ENCODE data around the gene SEC11C.
"Not testable (repeated sequence)": the region's sequence is repeated elsewhere in the genome, so short reads cannot be mapped to it uniquely, and the experiment has no call there.

Gene SEC11C

DNA sequence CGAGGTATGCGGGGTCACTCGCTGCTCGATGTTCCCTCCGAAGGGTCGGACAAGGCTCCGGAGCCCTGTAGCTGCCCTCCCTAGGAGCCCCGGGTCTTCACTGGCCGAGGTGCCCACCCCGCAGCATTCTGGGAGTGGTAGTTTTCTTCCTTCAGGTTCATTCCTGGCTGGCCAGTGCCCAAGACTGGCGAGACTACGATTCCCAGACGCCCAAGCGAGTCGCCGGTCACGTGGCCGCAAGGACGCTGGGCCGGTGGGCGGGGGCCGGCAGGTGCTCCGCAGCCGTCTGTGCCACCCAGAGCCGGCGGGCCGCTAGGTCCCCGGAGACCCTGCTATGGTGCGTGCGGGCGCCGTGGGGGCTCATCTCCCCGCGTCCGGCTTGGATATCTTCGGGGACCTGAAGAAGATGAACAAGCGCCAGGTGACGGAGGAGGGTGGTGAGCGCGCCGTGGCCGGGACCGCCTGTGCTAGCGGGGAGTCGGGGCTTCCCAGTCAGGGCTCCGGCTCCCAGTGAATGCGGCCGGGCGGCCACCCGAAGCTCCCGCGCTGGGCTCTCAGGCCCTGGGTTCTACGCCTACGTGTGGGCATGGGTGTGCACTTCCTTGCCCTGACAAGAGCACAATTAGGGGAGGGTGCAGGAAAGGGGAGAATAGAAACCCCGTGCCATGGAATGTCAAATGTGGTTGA lies at the start of gene SEC11C:
TSS of gene SEC11C (plus strand) at position 270 of the 687 bp plus-strand sequence. CDS start at position 335, 65 bp downstream.
- DNase-seq (ENCODE audit: low read depth, low spot score), result peak; percentile 86

DNA sequence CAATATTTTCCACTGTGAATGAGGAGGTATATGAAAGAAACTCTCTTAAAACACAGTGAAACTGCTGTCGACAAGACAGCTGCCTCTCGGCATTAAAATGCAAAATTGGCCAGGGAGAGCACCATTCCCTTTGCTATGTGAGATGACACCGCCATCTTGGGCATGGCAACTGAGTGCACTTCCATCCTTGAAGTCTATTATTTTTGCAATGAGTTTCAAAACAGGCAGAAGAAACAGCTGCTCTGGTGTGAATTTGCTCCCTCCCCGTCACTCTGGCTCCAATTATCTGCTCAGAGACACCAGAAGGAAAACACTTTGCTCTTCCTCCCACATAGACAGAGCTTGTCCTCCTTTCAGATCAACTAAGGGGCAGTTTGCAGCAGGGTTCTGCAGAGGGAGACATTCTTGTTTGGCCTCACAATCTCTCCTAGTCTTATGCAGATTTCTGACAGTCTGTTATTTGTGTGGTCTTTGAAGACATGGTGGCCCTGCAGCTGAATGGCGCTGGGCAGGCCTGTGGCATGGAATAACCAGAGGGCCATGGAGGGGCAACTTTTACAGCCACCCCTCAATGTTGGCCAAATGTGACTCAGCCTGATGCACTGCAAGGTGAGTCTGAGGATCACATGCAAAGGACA lies 48.6 kb upstream of the SEC11C start:
- DNase-seq (ENCODE audit: low read depth, low spot score), result no peak

DNA sequence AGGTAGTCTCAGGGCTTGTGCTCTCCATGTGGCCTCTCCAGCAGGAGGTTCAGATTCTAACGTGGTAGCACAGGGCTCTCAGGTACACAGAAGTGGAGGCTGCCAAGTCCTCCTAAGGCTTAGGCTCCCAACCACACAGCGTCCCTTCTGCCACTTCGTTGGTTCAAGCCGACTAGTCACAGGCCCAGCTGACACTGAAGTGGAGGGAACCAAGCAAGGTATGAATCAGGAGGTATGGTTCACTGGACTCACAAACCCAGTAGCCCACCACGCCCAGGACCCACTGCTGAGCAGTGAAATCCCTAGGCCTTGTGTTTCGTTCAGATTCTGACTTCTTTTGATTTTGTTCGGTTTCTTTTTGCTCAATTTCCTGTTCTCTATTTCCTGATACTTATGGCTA lies 46.0 kb upstream of the SEC11C start:
- DNase-seq (ENCODE audit: low read depth, low spot score), result no peak

DNA sequence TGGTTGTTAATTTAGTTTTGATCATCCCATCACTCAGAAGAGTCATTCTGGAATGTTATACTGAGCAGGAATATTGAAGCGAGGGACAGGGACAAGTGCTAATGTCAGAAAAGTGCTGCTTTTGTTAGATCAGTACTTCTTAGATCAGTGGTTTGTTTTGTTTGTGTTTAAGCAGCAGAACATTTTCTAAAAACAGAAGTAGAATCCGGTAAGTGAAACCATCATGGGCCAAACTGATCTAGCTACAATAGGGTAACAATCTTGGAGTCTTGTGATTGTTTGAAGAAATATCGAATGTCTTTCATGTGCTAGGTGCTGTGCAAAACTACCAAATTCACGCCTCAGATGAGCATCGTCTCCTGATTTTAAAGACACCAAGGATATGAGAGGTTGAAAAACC lies 45.1 kb upstream of the SEC11C start:
- no peak for DNase-seq (ENCODE audit: low read depth, low spot score)

DNA sequence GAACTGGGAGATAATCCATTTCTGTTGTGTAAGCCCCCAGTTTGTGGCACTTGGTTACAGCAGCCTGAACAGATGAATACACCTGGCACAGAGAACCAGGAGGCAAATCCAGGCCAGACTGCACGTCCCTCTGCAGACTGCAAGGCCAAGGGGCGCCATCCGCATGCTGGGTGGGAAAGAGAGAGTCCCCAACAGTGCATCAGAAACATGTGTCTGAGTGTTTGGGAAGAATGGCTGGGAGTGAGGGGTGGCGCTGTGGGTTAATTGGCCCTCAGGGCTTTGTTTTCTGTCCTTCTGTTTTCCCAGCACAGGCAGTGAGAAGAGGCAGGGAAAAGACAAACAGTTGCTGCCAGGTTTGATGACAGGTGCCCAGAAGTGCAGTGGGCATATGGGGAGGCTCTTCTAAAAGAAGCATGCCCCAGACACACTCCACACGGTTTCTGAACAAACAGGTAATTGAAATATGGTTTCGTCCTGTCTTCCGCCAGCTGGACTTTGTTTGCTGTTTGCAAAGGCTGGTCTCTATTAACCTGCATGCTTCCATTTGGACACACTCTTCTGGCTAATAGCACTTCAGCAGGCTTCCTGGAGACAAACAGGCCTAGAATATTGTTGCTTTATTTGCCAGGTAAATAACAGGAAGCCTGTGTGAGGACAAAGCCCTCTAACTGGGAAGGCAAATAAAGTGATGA lies 43.4 kb upstream of the SEC11C start:
- DNase-seq (ENCODE audit: low read depth, low spot score), result no peak

DNA sequence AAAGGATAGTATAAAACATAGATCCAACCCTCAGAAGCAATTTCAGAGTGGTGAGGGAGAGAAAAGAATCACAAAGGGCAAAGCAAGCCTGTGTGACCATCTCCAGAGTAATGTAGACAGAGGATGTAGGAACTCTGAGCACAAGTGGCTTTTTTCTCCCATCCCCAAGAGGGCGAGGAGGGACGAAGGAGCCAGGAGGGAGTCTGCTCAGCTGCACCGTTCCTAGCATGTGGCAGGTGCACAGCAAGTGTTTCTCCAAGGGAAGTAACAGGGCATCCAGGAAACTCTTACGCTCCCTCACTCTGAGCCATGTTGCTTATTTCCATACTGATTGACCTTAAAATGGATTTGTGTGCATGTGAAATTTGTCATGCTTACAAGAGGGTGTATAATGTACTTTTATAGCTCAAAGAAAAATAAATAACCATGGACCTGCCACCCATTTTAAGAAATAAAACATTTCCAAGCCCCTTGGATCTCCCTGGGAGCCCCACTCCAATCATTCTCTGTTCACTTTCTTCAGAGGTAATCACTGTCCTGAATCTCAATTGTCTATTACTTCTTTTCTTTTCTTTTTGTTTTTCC lies 37.8 kb upstream of the SEC11C start:
- no peak for DNase-seq (ENCODE audit: low read depth, low spot score)

DNA sequence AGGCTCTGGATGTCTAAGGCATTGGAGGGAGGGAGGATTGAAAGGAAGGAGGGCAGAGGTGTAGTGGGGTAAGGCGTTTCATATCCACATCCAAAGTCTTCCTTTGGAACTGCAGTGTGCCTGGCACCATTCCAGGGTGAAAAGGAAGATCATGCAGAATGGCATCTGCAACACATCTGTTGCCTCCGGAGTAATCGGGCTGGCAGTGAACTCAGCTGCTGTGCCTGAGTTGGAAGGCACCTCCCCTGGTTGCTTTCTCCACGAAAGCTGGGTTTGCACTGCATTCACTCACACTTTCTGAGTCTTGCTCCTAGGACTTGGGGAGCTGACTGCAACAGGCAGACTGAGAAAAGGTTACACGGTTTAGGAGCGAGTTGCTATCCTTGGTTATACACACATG lies 30.3 kb upstream of the SEC11C start:
- no peak for DNase-seq (ENCODE audit: low read depth, low spot score)

DNA sequence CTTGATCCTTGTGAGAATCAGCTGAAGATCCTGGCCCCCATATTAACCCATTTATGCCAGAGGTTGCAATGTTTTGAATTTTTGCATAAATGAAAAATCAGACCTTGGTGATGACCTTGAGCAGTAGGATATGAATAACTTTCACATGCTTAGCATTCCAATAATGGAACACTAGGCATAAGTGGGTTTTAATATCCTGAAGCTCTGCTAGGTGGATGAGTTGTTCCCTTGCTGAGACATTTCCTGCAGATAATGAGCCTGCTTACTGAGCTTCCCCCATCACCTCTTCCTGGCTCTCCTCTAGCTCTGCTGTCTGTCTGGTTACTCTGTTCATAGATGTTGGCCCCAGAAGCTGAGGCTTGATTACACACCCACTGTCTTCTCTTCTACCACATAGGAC lies 25.5 kb upstream of the SEC11C start:
- DNase-seq (ENCODE audit: low read depth, low spot score), result no peak

DNA sequence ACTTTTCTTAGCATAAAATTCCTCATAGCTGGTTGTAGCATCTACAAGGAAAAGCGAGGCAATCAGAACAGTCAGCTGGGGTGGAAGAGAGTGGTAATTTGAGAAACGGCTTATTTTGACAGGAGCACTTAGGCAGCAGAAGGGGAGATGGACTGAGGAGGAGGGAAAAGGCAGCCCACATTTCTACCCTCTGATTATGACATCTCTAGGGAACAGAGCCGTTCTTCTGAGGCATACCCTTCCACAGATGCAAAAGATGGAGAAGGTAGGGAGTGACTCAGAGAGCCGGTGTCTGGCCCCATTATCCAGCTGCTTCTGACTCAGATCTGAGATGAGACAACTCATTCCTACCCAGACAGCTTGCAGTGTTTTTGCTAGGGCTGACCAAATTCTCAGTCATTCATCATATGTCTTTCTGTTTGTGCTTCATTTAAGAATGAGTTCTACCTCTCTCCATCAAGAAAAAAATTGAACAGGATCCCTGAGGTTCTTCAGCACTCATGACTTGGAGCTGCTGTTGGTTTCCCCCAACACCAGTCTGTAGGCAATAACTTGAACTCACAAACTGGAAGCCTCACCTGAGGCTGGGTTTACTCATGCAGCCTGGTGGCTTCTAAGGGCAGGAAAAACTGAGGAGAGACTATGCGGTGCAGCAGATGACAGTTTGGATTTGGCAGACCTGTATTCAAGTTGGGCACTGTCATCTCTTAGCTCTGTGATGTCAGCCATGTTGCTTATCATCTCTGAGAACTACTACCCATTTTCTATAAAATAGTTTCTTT lies 15.9 kb upstream of the SEC11C start:
- no peak for DNase-seq (ENCODE audit: low read depth, low spot score)

DNA sequence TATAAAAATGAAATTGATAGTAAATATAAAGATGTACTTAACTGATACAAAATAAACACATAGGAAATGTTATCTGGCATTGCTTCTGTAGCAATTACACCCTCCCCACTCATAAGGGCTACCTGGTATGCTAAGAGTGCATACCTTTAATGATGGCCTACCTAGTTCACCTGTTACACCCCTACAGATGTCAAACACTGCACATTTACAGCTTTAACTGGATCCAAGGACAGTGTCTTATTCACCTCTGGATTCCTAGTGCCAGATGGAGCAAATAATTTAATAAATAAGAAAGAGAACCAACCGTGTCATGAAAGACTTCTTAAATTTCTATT lies 15.3 kb upstream of the SEC11C start:
- DNase-seq (ENCODE audit: low read depth, low spot score), result no peak

DNA sequence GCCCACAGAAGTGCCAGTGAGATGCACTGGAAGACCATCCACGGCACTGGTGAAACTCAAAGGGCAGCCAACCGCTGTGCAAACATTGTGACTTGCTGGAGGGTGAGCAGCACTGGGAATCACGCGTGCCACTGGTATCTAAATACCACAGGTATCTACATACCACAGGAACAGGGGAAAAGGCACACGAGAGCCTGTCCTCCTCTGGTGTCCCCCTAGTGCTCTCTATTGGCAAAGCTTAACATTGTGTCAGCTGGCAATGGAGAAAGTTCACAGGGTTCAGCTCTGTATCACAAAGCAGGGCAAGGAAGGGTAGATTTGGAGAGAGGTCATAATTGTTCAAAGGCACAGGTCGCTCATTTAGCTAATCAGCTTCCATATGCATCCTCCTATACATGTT lies 12.6 kb upstream of the SEC11C start:
- DNase-seq (ENCODE audit: low read depth, low spot score), result no peak

DNA sequence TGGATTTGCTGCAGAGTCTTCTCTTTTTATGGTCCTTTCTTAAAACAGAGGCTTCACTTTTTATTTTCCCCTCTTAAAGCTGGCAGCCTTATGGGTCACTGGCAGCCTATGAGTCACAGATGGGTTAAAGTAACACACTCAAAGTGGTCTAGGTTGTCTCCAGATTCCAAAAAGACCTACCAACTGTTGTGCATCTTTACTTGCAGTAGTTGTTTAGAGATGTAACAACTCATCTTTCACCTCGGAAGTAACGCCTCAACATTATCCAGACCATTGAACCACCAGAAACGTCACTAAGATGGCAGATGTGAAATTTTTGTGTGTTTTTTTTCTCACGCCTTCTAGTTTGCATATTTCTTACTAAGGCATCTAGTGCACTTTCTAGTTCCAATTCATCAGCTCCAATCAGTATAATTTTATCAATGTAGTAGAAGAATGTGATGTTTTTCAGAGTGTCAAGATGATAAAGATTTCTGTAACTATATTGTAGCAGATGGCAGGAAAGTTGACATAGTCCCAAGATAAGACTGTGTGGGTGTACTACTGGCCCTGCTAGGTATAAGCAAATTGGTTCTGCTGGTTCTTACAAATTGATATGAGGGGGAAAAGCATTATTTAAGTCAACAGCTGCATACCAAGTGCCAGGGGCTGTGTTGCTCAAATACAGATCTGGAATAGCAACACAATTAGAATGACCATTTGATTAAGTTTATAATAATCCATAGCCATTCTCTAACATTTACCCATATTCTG lies 9.6 kb upstream of the SEC11C start:
- DNase-seq (ENCODE audit: low read depth, low spot score), result no peak

DNA sequence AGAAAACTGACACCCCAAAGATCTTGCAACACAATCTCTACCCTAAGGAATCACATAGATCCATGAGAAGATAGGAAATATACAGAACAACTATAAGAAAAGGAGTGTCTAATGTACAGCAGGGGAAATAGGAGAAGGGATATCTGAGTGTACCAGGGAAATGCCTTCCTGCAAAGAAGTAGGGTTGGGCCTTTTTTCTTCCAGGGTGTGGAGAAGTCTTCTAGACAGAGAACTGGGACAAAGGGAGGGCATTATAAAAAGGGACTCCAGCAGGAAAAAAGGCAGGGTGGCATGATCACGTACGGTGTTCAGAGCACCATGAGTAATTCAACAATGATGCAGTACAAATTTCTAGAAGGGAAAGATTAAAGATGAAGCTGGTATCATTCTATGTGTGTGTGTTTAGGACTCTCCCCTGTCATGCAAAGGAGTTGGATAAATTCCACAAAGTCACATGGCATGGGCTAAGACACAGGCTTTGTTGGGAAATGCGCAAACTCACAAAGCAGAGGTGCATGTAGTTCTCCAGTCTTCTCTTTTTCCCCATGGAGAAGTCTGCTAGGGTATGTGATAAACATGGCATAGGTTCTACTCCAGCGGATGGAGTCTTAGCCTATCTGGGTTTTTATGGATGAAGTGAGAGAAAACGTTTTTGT lies 6.7 kb upstream of the SEC11C start:
- no peak for DNase-seq (ENCODE audit: low read depth, low spot score)

DNA sequence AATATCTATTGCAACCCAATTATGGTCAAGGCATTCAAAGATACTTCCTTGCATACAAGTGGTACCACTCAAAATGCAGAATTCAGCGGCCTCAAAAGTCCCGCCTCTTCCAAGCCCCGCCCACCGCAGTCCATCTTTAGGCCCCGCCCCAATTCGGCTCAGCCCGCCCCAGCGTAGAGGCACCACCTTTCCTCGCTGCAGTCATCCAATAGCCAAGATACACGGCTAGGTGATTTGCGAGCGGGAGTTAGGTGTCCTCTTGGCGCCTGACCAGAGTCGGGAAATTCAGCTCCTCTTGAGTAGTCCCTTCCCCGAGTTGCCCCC lies 431 bp upstream of the SEC11C start:
- DNase-seq (ENCODE audit: low read depth, low spot score), result no peak

DNA sequence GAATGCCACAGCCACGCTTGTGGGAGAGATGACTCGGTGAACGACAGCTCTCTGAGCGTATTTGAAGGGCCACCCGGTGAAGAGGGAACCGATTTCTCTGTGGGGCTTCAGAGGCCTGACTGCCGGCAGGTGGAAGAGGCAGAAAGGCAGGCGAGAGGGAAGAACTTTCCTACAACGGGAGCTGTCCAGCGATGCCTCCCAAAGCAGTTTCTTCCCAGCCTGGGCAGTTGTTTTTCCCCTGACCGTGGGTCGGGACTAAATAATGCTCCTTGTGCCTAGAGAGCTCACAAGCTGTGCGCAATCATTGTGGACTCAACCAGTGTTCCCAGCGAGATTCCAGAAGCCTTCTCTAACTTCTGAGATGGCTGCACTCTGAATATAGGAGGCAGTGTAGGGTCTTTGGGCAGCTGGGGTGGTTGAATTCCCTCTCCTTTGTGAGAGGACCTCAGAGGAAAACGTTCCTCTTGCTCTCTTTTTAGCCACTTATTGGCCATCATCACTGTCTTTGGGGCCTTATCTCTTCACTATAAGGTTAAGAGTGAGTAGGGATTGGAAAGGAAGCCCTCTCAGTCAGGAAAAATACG lies 710 bp downstream of the SEC11C start:
- DNase-seq (ENCODE audit: low read depth, low spot score), result no peak

DNA sequence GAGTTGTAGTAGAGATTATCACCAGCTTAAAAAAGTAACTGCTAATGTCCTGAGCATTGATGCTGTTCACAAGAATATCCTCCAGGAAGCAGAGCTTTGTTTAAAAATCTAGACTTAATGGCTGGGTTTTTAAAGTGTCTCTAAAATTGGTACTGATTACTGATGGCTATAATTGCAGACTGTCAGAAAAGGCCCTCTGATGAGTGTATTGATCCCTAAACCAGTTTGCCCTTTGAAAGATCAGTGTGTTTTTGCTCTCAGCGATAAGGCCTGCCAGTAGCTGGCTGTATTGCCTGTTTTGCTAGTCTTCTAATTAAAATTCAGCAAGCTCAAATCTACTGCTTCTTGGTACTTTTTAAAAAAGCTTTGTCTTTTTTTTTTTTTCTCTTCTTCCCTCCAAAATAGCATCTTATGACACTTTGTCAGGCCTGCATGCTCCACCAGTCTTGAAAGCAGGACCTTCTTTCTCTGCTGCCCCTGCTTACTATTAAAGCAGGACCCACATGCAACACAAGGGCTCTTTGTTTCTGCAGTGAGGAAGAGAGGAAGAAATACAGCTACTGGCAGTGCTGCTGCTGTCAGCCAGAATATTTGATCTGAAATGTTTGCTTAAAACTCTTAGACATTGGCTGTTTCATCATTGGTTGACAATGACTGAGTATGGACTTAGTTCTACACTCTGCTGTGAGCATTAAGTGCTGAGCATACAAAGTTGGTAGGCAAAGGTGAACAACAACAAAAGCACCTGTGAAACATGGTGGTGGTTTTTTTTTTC lies 1.8 kb downstream of the SEC11C start:
- no peak for DNase-seq (ENCODE audit: low read depth, low spot score)

DNA sequence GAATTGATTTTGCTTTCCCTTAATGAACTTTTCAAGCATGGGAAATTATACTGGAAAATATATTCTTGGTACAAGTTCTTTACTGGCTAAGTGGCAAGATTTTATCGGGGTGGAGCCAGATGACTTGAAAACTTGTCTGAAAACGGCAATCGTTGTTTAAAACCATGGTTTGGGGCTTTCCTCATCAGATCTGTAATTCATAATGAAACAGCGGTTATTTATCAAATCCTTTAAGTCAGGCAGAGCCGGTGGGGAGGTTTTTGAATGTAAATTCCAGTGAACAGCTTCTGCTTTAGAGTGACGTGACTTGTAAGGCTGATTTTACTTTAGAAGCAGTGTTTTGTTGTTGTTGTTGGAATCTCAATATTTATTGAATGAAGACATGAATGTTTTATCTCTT lies 2.6 kb downstream of the SEC11C start:
- DNase-seq (ENCODE audit: low read depth, low spot score), result no peak

DNA sequence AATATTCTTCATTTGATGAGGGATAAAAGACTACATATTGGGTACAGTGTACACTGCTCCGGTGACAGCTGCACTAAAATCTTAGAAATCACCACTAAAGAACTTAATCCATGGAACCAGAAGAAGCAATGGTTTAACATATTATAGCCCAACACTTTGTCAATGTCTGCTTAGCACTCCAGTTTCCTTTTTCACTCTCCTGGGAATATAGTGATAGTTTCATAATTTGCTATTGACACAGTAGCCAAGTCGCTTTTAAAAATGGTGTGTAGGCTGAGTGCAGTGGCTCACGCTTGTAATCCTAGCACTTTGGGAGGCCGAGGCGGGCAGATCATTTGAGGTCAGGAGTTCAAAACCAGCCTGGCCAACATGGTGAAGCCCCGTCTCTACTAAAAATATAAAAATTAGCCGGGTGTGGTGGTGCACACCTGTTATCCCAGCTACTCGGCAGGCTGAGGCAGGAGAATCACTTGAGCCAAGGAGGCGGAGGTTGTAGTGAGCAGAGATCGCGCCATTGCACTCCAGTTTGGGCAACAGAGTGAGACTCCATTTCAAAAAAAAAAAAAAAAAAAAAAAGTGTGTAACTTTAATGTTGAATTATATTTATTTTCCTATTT lies 3.2 kb downstream of the SEC11C start:
- DNase-seq (ENCODE audit: low read depth, low spot score), result not testable (repeated sequence)

DNA sequence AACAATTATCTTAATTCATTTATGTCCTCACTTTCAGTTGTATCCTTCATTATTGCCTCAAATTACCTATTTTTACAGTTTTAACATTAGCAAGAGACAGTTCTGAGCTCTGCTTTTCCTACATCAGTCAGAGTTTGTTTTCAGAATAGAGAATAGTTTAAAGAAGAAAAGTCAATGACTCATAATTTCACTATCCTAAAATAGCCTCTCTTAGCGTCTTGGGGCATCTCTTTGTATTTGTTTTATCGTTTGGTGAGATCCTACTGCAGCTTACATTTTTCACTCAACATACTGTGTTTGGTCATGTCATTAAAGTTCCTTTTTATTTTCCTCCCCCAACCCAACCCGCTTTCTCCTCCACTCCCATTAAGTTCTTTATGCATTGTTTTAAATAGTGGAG lies 3.8 kb downstream of the SEC11C start:
- DNase-seq (ENCODE audit: low read depth, low spot score), result no peak

Measured in brain pericyte (primary cell).